ENCODE results near the gene ZNF487. TPM values are rescaled to one million over a fixed set of nuclear protein-coding genes. Genes with fewer than 3 reads are reported as not detected.

ZNF487 gene
- total and polyA plus RNA-seq, 2 of the 13 experiments (the other 11 are each of a cell fraction or from before 2014, with no cell fraction given): 7.4 to 8.8 TPM

DNA sequence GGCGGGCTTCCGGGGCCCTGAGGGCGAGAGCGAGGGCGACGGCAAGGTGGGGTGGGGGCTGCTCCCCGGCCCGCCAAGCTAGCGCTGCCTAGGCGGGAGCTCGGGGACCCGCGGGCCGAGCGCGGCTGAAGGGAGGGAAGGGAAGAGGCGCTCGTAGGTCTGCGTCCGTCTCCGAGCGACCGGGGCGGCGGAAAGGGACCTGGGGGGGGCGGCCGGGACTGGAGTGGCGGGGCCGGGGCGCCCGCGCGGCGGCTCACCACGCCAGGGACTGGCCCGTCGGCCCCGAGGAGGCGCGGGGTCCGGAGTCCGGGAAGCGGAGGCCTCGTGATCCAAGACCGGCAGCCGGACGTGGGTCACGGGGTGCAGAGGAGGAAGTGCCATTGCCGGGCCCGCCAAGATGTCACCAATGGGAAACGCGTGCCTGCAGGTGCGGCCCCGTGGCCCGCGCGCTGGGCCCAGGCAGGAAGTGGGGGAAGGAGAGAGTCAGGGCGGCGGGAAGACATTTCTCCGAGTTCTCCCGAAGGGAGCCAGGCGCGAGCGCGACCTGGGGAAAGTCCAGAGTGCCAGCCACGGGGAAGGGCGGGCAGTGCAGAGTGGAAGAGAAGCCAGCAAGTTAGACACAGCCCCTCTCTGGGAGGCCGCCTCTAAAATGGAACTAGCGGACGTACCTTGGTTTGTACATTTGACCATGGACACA, 39.8 kb upstream of the ZNF487 start (continued):
- peak; percentile 85 for TF ChIP-seq ZNF564 (CRISPR knock-in tag; IDR thresholded peaks at IDR 0.05)
- TF ChIP-seq ZNF367 (CRISPR knock-in tag; IDR thresholded peaks at IDR 0.05; ENCODE audit: borderline replicate concordance): peak; percentile 53; the same call in 1 of the 2 replicates
- TF ChIP-seq ZBTB42 (CRISPR knock-in tag; IDR thresholded peaks at IDR 0.05): 0 out of 2 replicates have a peak, but pooled peaks have one; percentile 29
- no peak; the same call in 1 of the 2 replicates for TF ChIP-seq ZSCAN29 (CRISPR knock-in tag; conservative IDR thresholded peaks at IDR 0.05)
- no peak for TF ChIP-seq KDM3A (CRISPR knock-in tag; IDR thresholded peaks at IDR 0.05; ENCODE audit: low read depth)
- peak; percentile 96 for TF ChIP-seq RNF2 (conservative IDR thresholded peaks at IDR 0.05; ENCODE audit: low read depth)
- TF ChIP-seq, protein P1, sequence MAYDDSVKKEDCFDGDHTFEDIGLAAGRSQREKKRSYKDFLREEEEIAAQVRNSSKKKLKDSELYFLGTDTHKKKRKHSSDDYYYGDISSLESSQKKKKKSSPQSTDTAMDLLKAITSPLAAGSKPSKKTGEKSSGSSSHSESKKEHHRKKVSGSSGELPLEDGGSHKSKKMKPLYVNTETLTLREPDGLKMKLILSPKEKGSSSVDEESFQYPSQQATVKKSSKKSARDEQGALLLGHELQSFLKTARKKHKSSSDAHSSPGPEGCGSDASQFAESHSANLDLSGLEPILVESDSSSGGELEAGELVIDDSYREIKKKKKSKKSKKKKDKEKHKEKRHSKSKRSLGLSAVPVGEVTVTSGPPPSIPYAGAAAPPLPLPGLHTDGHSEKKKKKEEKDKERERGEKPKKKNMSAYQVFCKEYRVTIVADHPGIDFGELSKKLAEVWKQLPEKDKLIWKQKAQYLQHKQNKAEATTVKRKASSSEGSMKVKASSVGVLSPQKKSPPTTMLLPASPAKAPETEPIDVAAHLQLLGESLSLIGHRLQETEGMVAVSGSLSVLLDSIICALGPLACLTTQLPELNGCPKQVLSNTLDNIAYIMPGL (CRISPR knock-in tag; IDR thresholded peaks at IDR 0.05; ENCODE audit: borderline replicate concordance in 1 of 2, low read depth in 1 of 2): peak in 1 of 2 experiments; percentile 81; a peak in 1 of 4 replicates
- peak; percentile 67; the same call in 1 of the 2 replicates for TF ChIP-seq ZNF430 (CRISPR knock-in tag; IDR thresholded peaks at IDR 0.05)
- TF ChIP-seq, protein P2, sequence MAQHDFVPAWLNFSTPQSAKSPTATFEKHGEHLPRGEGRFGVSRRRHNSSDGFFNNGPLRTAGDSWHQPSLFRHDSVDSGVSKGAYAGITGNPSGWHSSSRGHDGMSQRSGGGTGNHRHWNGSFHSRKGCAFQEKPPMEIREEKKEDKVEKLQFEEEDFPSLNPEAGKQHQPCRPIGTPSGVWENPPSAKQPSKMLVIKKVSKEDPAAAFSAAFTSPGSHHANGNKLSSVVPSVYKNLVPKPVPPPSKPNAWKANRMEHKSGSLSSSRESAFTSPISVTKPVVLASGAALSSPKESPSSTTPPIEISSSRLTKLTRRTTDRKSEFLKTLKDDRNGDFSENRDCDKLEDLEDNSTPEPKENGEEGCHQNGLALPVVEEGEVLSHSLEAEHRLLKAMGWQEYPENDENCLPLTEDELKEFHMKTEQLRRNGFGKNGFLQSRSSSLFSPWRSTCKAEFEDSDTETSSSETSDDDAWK (CRISPR knock-in tag; IDR thresholded peaks at IDR 0.05): no peak
- TF ChIP-seq ZNF501 (CRISPR knock-in tag; IDR thresholded peaks at IDR 0.05): 0 out of 2 replicates have a peak, but pooled peaks have one; percentile 13
- 0 out of 2 replicates have a peak, but pooled peaks have one; percentile 52 for TF ChIP-seq TOE1 (CRISPR knock-in tag; IDR thresholded peaks at IDR 0.05)
- TF ChIP-seq CEBPB (IDR thresholded peaks at IDR 0.05; ENCODE audit: borderline replicate concordance, low read depth, low read length): no peak
- 0 out of 2 replicates have a peak, but pooled peaks have one; percentile 56 for TF ChIP-seq KLF9 (CRISPR knock-in tag; IDR thresholded peaks at IDR 0.05; ENCODE audit: low read depth)
- no peak for TF ChIP-seq HHEX (CRISPR knock-in tag; IDR thresholded peaks at IDR 0.05)
- TF ChIP-seq, protein P3, sequence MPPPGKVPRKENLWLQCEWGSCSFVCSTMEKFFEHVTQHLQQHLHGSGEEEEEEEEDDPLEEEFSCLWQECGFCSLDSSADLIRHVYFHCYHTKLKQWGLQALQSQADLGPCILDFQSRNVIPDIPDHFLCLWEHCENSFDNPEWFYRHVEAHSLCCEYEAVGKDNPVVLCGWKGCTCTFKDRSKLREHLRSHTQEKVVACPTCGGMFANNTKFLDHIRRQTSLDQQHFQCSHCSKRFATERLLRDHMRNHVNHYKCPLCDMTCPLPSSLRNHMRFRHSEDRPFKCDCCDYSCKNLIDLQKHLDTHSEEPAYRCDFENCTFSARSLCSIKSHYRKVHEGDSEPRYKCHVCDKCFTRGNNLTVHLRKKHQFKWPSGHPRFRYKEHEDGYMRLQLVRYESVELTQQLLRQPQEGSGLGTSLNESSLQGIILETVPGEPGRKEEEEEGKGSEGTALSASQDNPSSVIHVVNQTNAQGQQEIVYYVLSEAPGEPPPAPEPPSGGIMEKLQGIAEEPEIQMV (CRISPR knock-in tag; IDR thresholded peaks at IDR 0.05; ENCODE audit: low read depth): peak; percentile 88
- peak; percentile 96 for TF ChIP-seq ZMAT3 (CRISPR knock-in tag; conservative IDR thresholded peaks at IDR 0.05)
- TF ChIP-seq, protein P4, sequence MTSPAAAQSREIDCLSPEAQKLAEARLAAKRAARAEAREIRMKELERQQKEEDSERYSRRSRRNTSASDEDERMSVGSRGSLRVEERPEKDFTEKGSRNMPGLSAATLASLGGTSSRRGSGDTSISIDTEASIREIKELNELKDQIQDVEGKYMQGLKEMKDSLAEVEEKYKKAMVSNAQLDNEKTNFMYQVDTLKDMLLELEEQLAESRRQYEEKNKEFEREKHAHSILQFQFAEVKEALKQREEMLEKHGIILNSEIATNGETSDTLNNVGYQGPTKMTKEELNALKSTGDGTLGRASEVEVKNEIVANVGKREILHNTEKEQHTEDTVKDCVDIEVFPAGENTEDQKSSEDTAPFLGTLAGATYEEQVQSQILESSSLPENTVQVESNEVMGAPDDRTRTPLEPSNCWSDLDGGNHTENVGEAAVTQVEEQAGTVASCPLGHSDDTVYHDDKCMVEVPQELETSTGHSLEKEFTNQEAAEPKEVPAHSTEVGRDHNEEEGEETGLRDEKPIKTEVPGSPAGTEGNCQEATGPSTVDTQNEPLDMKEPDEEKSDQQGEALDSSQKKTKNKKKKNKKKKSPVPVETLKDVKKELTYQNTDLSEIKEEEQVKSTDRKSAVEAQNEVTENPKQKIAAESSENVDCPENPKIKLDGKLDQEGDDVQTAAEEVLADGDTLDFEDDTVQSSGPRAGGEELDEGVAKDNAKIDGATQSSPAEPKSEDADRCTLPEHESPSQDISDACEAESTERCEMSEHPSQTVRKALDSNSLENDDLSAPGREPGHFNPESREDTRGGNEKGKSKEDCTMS (CRISPR knock-in tag; conservative IDR thresholded peaks at IDR 0.05): no peak
- TF ChIP-seq, protein P5, sequence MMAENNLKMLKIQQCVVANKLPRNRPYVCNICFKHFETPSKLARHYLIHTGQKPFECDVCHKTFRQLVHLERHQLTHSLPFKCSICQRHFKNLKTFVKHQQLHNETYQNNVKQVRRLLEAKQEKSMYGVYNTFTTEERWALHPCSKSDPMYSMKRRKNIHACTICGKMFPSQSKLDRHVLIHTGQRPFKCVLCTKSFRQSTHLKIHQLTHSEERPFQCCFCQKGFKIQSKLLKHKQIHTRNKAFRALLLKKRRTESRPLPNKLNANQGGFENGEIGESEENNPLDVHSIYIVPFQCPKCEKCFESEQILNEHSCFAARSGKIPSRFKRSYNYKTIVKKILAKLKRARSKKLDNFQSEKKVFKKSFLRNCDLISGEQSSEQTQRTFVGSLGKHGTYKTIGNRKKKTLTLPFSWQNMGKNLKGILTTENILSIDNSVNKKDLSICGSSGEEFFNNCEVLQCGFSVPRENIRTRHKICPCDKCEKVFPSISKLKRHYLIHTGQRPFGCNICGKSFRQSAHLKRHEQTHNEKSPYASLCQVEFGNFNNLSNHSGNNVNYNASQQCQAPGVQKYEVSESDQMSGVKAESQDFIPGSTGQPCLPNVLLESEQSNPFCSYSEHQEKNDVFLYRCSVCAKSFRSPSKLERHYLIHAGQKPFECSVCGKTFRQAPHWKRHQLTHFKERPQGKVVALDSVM (CRISPR knock-in tag; IDR thresholded peaks at IDR 0.05): peak; percentile 87
- TF ChIP-seq ZNF549 (CRISPR knock-in tag; IDR thresholded peaks at IDR 0.05): no peak

Data from HepG2 (cell line).